Kidney epithelial cell (primary cell): ENCODE data around the gene CD38. TPM values are rescaled to one million over a fixed set of nuclear protein-coding genes. Genes with fewer than 3 reads are reported as not detected.
"Not testable (repeated sequence)": the region's sequence is repeated elsewhere in the genome, so short reads cannot be mapped to it uniquely, and the experiment has no call there.

Experiments used
- DNase-seq: peaks from one replicate; pipeline ENCODE4 v3.0.0-alpha.2; 2010; ENCODE audit warnings: low read depth
- H3K27me3 ChIP-seq: 2 replicates; pipeline ENCODE4 v1.6.0; 2011; ENCODE audit warnings: low read length; ENCODE audit not compliant: control insufficient read depth, insufficient read depth
- H3K36me3 ChIP-seq: 2 replicates; pipeline ENCODE4 v1.5.1; 2011; ENCODE audit warnings: low read length; ENCODE audit not compliant: control insufficient read depth, insufficient read depth
- H3K4me3 ChIP-seq: 2 replicates; pipeline ENCODE4 v1.5.1; 2011; ENCODE audit warnings: low read depth, mild to moderate bottlenecking, control low read depth, low read length
- total RNA-seq: library from RNA; depleted of rRNA; stranded (reverse); fragments of >200 nt; gene quantifications from 2 replicates; pipeline ENCODE4 v1.2.3, GENCODE V29; 2015
- TF ChIP-seq, protein P1 (sequence below): IDR thresholded peaks from 2 replicates; pipeline ENCODE4 v1.5.1; 2011; ENCODE audit warnings: mild to moderate bottlenecking, moderate library complexity, low read length, control low read depth, inconsistent platforms; ENCODE audit not compliant: insufficient read depth, poor library complexity, severe bottlenecking

CD38 gene
- total RNA-seq, 1 donor from 2014 or later = 0.04 TPM

DNA sequence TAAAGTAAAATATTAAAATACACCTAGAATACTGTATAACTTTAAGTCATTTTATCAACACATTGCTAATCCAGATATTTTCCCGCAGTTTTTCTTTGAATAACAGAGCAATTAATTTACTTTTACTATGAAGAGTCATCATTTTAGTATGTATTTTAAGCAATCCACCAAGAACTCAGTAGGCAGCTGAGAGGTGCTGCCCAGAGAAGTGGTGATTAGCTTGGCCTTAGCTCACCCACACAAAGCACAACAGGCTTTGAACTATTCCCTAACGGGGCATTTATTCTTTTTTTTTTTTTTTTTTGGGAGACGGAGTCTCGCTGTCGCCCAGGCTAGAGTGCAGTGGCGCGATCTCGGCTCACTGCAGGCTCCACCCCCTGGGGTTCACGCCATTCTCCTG is 74.4 kb downstream of the CD38 start:
- Histone ChIP-seq H3K4me3 (no peak overlapping the region), H3K36me3 (no peaks in the 10 kb centered on the region), H3K27me3 (no peaks in the 10 kb centered on the region)
- TF ChIP-seq, protein P1, sequence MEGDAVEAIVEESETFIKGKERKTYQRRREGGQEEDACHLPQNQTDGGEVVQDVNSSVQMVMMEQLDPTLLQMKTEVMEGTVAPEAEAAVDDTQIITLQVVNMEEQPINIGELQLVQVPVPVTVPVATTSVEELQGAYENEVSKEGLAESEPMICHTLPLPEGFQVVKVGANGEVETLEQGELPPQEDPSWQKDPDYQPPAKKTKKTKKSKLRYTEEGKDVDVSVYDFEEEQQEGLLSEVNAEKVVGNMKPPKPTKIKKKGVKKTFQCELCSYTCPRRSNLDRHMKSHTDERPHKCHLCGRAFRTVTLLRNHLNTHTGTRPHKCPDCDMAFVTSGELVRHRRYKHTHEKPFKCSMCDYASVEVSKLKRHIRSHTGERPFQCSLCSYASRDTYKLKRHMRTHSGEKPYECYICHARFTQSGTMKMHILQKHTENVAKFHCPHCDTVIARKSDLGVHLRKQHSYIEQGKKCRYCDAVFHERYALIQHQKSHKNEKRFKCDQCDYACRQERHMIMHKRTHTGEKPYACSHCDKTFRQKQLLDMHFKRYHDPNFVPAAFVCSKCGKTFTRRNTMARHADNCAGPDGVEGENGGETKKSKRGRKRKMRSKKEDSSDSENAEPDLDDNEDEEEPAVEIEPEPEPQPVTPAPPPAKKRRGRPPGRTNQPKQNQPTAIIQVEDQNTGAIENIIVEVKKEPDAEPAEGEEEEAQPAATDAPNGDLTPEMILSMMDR = no peak
- no peak for DNase-seq

DNA sequence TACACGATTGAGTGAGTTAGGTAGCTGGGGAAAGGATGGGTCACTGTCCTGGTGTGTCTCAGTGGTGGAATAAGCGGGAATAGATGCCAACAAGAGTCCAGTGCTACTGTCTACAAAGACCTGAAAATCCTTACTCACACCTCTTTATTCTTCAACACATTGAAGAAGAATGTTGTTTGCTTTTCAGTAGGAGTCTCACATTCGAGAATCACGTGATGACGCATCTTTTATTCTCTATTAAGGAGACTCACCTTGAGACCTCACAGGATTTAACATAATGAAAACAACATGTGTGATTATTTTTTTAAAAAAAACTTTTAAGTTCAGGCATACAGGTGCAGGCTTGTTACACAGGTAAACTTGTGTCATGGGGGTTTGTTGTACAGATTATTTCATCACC is 75.2 kb downstream of the CD38 start:
- Histone ChIP-seq H3K27me3 (no peaks in the 10 kb centered on the region), H3K36me3 (no peaks in the 10 kb centered on the region), H3K4me3 (no peak overlapping the region)
- TF ChIP-seq, protein P1 = no peak
- DNase-seq = no peak

DNA sequence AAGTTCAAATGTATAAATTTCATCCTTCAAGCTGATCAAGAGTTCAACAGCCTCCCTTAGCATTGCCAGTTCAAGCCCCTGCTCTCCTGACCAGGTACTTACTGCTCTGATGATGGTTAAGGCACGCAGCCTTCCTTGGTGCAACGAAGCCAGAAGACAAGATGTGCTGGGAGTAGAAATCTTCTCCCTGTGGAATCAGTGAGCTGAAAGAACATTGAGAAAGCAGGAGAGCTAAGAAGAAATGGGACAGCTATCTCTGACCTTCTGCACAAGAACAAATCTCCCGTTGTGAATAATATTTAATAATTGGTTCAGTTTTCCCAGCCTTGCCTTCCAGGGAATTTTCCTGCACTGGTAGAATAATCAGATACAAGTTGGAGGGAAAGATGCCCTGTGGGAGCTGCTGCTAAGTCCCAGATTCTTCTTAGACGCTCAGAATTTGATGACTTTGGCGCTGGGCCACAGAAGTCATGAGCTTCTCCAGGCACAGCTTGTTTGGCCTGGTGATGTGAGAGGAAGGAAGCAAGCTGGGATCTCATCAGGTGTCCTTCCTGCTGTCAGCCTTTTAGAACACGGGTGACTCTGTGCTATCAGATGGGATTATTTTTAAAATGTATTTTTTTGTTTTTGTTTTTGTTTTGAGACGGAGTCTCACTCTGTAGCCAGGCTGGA is 77.8 kb downstream of the CD38 start:
- H3K36me3 ChIP-seq = no peaks in the 10 kb centered on the region
- TF ChIP-seq, protein P1 = no peak
- H3K27me3 ChIP-seq = no peaks in the 10 kb centered on the region
- DNase-seq = no peak
- H3K4me3 ChIP-seq = no peak overlapping the region

DNA sequence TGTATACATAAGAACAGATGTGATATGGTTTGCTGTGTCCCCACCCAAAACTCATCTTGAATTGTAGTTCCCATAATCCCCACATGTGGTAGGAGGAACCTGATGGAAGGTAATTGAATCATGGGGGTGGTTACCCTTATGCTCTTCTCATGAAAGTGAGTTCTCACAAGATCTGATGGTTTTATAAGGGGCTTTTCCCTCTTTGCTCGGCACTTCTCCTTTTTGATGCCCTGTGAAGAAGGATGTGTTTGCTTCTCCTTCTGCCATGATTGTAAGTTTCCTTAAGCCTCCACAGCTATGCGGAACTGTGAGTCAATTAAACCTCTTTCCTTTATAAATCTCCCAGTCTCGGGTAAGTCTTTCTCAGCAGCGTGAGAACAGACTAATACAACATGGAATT is 83.1 kb downstream of the CD38 start:
- not testable (repeated sequence) for H3K27me3 ChIP-seq, H3K36me3 ChIP-seq, DNase-seq, H3K4me3 ChIP-seq

DNA sequence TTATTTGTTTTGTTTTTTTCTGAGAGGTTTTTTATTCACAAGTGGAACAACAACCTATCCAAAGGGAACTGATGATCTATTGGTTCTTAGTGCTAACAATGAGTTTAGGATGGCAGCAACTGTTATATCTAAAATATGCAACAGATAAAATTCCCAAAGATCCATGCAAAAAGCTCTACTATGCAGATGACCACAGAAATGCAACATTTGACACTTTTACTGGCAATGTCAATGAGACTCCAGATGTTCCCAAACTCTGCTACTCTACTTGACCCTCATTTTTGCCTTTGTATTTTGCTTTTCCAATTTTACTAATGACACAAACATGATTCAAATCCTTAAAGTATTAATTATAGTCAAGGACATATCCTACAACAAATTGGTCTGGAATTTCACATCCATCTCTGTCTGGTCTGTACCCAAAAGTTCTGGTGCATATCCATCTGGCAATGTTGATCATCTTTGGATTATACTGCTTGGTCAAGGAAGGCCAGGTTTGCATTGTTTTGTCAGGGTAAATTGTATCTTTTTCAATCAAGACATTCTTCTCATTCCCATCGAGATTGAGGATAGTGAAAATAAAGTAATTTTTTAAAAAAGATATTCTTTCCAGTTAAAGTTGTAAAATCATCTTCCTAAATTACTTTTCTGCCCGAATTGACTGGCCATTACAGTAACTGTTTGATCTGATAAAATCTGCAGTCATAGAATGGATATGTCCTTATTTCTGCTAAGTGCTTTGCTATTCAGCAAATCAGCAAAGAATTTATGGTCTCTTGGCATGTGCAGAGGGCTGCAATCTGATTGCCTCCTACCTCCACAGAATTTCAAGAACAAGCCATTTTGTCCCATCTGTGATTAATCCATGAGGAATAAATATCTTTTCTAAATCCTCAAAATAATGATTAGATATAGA is 86.8 kb downstream of the CD38 start:
- TF ChIP-seq, protein P1 = no peak
- Histone ChIP-seq H3K27me3 (no peaks in the 10 kb centered on the region), H3K36me3 (no peaks in the 10 kb centered on the region), H3K4me3 (no peak overlapping the region)
- DNase-seq = no peak

DNA sequence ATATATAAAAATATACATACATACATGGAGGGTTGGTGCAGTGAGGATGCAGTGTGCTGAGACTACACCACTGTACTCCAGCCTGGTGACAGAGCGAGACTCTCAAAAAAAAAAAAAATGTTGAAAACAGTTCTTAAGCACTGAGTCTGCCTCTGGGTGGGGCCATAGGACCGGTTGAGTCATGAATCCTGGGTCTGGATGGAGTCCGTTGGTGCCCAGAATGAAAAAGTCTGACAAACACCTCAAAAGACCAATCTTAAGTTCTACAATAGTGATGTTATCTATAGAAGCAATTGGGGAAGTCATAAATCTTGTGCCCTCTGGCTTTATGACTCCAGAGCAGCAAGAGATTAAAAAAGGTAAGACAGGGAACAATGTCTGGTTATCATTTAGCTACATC is 90.0 kb downstream of the CD38 start:
- TF ChIP-seq, protein P1 = no peak
- Histone ChIP-seq H3K36me3 (no peaks in the 10 kb centered on the region), H3K4me3 (no peak overlapping the region), H3K27me3 (no peaks in the 10 kb centered on the region)
- DNase-seq = no peak
